ENCODE results near the gene PLCB4.

Gene PLCB4

DNA sequence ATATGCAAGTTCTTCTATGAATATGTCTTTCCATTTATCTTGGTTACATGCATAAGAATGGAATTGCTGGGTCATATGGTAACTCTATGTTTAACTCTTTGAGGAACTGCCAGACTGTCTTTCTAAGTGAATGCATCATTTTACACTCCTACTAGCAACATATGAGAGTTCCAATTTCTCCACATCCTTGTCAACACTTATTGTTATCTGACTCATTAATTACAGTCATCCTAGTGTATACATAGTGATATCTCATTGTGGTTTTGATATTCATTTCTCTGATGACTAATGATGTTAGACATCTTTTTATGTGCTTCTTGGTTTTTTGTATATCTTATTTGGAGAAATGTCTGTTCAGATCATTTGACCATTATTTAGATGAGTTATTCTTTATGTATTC, 348.8 kb downstream of the PLCB4 start:
- no peak for TF ChIP-seq POLR2AphosphoS5 (IDR thresholded peaks at IDR 0.05; ENCODE audit: low read depth, low read length)
- no peak for TF ChIP-seq TAF1 (IDR thresholded peaks at IDR 0.05; ENCODE audit: borderline replicate concordance, insufficient read depth, low read length)
- TF ChIP-seq REST (IDR thresholded peaks at IDR 0.05; ENCODE audit: insufficient read depth in 1 of 2, low read depth in 2 of 2, low read length in 2 of 2) = no peak
- no peak for TF ChIP-seq SIN3A (IDR thresholded peaks at IDR 0.05; ENCODE audit: borderline replicate concordance, insufficient read depth, low read length)
- TF ChIP-seq FOXP2 (optimal IDR thresholded peaks at IDR 0.05; ENCODE audit: borderline replicate concordance, extremely low read depth, extremely low read length, insufficient read depth) = no peak

GRCh38 chr20:9422321-9423057, 353.6 kb downstream of the PLCB4 start:
- no peak for TF ChIP-seq POLR2AphosphoS5 (IDR thresholded peaks at IDR 0.05; ENCODE audit: low read depth, low read length)
- TF ChIP-seq SIN3A (IDR thresholded peaks at IDR 0.05; ENCODE audit: borderline replicate concordance, insufficient read depth, low read length) = no peak
- TF ChIP-seq FOXP2 (optimal IDR thresholded peaks at IDR 0.05; ENCODE audit: borderline replicate concordance, extremely low read depth, extremely low read length, insufficient read depth) = no peak
- no peak for TF ChIP-seq TAF1 (IDR thresholded peaks at IDR 0.05; ENCODE audit: borderline replicate concordance, insufficient read depth, low read length)
- no peak for TF ChIP-seq REST (IDR thresholded peaks at IDR 0.05; ENCODE audit: insufficient read depth in 1 of 2, low read depth in 2 of 2, low read length in 2 of 2)

- TF ChIP-seq SIN3A (IDR thresholded peaks at IDR 0.05; ENCODE audit: borderline replicate concordance, insufficient read depth, low read length) = no peak
- TF ChIP-seq REST (IDR thresholded peaks at IDR 0.05; ENCODE audit: insufficient read depth in 1 of 2, low read depth in 2 of 2, low read length in 2 of 2) = no peak
- no peak for TF ChIP-seq POLR2AphosphoS5 (IDR thresholded peaks at IDR 0.05; ENCODE audit: low read depth, low read length)
- TF ChIP-seq FOXP2 (optimal IDR thresholded peaks at IDR 0.05; ENCODE audit: borderline replicate concordance, extremely low read depth, extremely low read length, insufficient read depth) = no peak
Measured at GRCh38 chr20:9424551-9424950, 355.7 kb downstream of the PLCB4 start.

GRCh38 chr20:9427430-9428291, 358.8 kb downstream of the PLCB4 start:
- TF ChIP-seq REST (IDR thresholded peaks at IDR 0.05; ENCODE audit: insufficient read depth in 1 of 2, low read depth in 2 of 2, low read length in 2 of 2) (no peak), POLR2AphosphoS5 (IDR thresholded peaks at IDR 0.05; ENCODE audit: low read depth, low read length) (no peak), FOXP2 (optimal IDR thresholded peaks at IDR 0.05; ENCODE audit: borderline replicate concordance, extremely low read depth, extremely low read length, insufficient read depth) (no peak), SIN3A (IDR thresholded peaks at IDR 0.05; ENCODE audit: borderline replicate concordance, insufficient read depth, low read length) (no peak)

Data from PFSK-1 (cell line).